GM12878 (cell line): ENCODE measurements around the gene CXCL6.

Source experiments
- ATF3 ChIP-seq: IDR thresholded peaks from 2 replicates; pipeline ENCODE4 v1.6.1; 2011; ENCODE audit warnings: low read depth, mild to moderate bottlenecking, low read length, moderate library complexity, borderline replicate concordance; ENCODE audit errors: extremely low read depth
- CHD2 ChIP-seq: IDR thresholded peaks from 2 replicates; pipeline ENCODE4 v1.6.1; 2011; ENCODE audit warnings: low read depth, low read length, improper control_type of control experiment, borderline replicate concordance
- CTCF ChIP-seq, 3 experiments: IDR thresholded peaks in 2 of 3; conservative IDR thresholded peaks in 1 of 3; 2 replicates each; pipeline ENCODE4 v1.5.1; 2011; ENCODE audit warnings: low read depth in 3 of 3, low read length in 3 of 3, mild to moderate bottlenecking in 3 of 3, control low read depth in 2 of 3, moderate library complexity in 2 of 3, inconsistent platforms in 1 of 3, mixed read lengths in 1 of 3; ENCODE audit not compliant: control insufficient read depth in 2 of 3, insufficient read depth in 1 of 3; ENCODE audit errors: extremely low read depth in 1 of 3
- DPF2 ChIP-seq: fragments of 450-650 bp; IDR thresholded peaks from 2 replicates; pipeline ENCODE4 v1.6.1; 2017; ENCODE audit warnings: mild to moderate bottlenecking
- E2F4 ChIP-seq: IDR thresholded peaks from 2 replicates; pipeline ENCODE4 v1.6.1; 2012; ENCODE audit warnings: low read depth, low read length, improper control_type of control experiment
- GABPA ChIP-seq: IDR thresholded peaks from 2 replicates; pipeline ENCODE4 v1.6.1; 2014; ENCODE audit warnings: antibody characterized with exemption, low read depth, mild to moderate bottlenecking, inconsistent platforms
- JUND ChIP-seq: IDR thresholded peaks from 2 replicates; pipeline ENCODE4 v1.6.1; 2012; ENCODE audit warnings: low read depth, mild to moderate bottlenecking, low read length, improper control_type of control experiment, moderate library complexity
- NRF1 ChIP-seq: conservative IDR thresholded peaks from 2 replicates; pipeline ENCODE4 v1.6.1; 2011; ENCODE audit warnings: mild to moderate bottlenecking, low read depth, low read length, improper control_type of control experiment
- POLR2A ChIP-seq: IDR thresholded peaks from 2 replicates; pipeline ENCODE4 v1.6.1; 2011; ENCODE audit warnings: low read depth, mild to moderate bottlenecking, low read length
- POU2F2 ChIP-seq: IDR thresholded peaks from 3 replicates; pipeline ENCODE4 v1.6.1; 2011; ENCODE audit warnings: low read depth, mild to moderate bottlenecking, low read length, borderline replicate concordance
- REST ChIP-seq: IDR thresholded peaks from 2 replicates; pipeline ENCODE4 v1.6.1; 2012; ENCODE audit warnings: mild to moderate bottlenecking, low read depth, low read length
- ZNF384 ChIP-seq: IDR thresholded peaks from 2 replicates; pipeline ENCODE4 v1.6.1; 2012; ENCODE audit warnings: low read depth, mild to moderate bottlenecking, low read length, improper control_type of control experiment, borderline replicate concordance

- no peak for TF ChIP-seq ZNF384
- no peak for TF ChIP-seq CHD2
- no peak for TF ChIP-seq DPF2
- no peak for TF ChIP-seq ATF3
- TF ChIP-seq CTCF (IDR thresholded peaks at IDR 0.05 in 2 of 3, conservative IDR thresholded peaks at IDR 0.05 in 1 of 3; ENCODE audit: control insufficient read depth in 2 of 3, extremely low read depth in 1 of 3, insufficient read depth in 1 of 3, low read depth in 3 of 3, low read length in 3 of 3) = 0 out of 6 replicates have a peak, but pooled peaks of 1 of the 3 experiments have one; percentile 3
- TF ChIP-seq POLR2A = no peak
- TF ChIP-seq JUND = no peak
- TF ChIP-seq NRF1 = no peak
- no peak for TF ChIP-seq POU2F2
- TF ChIP-seq GABPA = no peak
- no peak for TF ChIP-seq REST
- no peak for TF ChIP-seq E2F4
Observed at GRCh38 chr4:73867783-73868182, 31.3 kb downstream of the CXCL6 start.
